ENCODE results near the gene MAP3K21.

The MAP3K21 gene

GRCh38 chr1:233340966-233341516, 13.5 kb downstream of the MAP3K21 start:
- H3K4me3 ChIP-seq (ENCODE audit: low read depth, low read length): no peak overlapping the region
- no peak for DNase-seq (ENCODE audit: low read depth)
- no peak for TF ChIP-seq CTCF (IDR thresholded peaks at IDR 0.05; ENCODE audit: control insufficient read depth, extremely low read depth, insufficient read depth)

GRCh38 chr1:233342086-233342485, 14.6 kb downstream of the MAP3K21 start:
- H3K4me3 ChIP-seq (ENCODE audit: low read depth, low read length): no peak overlapping the region
- no peak for DNase-seq (ENCODE audit: low read depth)
- no peak for TF ChIP-seq CTCF (IDR thresholded peaks at IDR 0.05; ENCODE audit: control insufficient read depth, extremely low read depth, insufficient read depth)

- no peak overlapping the region for H3K4me3 ChIP-seq (ENCODE audit: low read depth, low read length)
- TF ChIP-seq CTCF (IDR thresholded peaks at IDR 0.05; ENCODE audit: control insufficient read depth, extremely low read depth, insufficient read depth): no peak
- DNase-seq (ENCODE audit: low read depth): no peak
These were observed 15.7 kb downstream of the MAP3K21 start for GRCh38 chr1:233343262-233343661.

- no peak for DNase-seq (ENCODE audit: low read depth)
- no peak for TF ChIP-seq CTCF (IDR thresholded peaks at IDR 0.05; ENCODE audit: control insufficient read depth, extremely low read depth, insufficient read depth)
- no peak overlapping the region for H3K4me3 ChIP-seq (ENCODE audit: low read depth, low read length)
These were observed 19.8 kb downstream of the MAP3K21 start for GRCh38 chr1:233347338-233347737.

- DNase-seq (ENCODE audit: low read depth): no peak
- no peak for TF ChIP-seq CTCF (IDR thresholded peaks at IDR 0.05; ENCODE audit: control insufficient read depth, extremely low read depth, insufficient read depth)
- no peak overlapping the region for H3K4me3 ChIP-seq (ENCODE audit: low read depth, low read length)
These were observed 21.6 kb downstream of the MAP3K21 start for GRCh38 chr1:233349137-233349536.

GRCh38 chr1:233354983-233355382, 27.5 kb downstream of the MAP3K21 start:
- no peak for DNase-seq (ENCODE audit: low read depth)
- H3K4me3 ChIP-seq (ENCODE audit: low read depth, low read length): no peak overlapping the region
- no peak for TF ChIP-seq CTCF (IDR thresholded peaks at IDR 0.05; ENCODE audit: control insufficient read depth, extremely low read depth, insufficient read depth)

Measured in LNCaP clone FGC (cell line).